Measurements from ENCODE around the gene KIAA1217. TPM values are rescaled to one million over a fixed set of nuclear protein-coding genes. Genes with fewer than 3 reads are reported as not detected.

Gene KIAA1217
- total RNA-seq, 1 donor from 2014 or later: 54.3 TPM

DNA sequence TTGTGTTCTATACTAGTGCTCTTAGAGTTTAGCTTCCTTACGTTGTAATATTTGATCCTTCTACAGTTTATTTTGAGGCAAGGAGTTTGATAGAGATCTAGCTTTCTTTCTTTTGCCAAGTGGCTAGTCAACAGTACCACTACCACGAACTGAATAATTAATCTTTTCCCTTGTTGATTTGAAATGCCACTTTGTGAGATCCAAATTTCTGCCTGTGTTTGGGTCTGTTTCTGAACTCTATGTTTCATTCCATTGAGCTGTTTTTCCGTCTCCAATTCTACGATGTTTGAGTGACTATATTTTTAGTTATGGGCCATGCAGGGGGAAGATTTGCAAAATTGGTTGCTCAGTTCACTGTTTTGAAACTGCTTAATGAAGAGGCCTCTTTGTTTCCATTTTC, 134.7 kb downstream of the KIAA1217 start:
- H3K4me3 ChIP-seq: no peak overlapping the region
- TF ChIP-seq, protein P1, sequence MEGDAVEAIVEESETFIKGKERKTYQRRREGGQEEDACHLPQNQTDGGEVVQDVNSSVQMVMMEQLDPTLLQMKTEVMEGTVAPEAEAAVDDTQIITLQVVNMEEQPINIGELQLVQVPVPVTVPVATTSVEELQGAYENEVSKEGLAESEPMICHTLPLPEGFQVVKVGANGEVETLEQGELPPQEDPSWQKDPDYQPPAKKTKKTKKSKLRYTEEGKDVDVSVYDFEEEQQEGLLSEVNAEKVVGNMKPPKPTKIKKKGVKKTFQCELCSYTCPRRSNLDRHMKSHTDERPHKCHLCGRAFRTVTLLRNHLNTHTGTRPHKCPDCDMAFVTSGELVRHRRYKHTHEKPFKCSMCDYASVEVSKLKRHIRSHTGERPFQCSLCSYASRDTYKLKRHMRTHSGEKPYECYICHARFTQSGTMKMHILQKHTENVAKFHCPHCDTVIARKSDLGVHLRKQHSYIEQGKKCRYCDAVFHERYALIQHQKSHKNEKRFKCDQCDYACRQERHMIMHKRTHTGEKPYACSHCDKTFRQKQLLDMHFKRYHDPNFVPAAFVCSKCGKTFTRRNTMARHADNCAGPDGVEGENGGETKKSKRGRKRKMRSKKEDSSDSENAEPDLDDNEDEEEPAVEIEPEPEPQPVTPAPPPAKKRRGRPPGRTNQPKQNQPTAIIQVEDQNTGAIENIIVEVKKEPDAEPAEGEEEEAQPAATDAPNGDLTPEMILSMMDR (IDR thresholded peaks at IDR 0.05): no peak
- TF ChIP-seq POLR2A (IDR thresholded peaks at IDR 0.05) (no peak), POLR2AphosphoS5 (IDR thresholded peaks at IDR 0.05; ENCODE audit: insufficient read depth in 1 of 2, low read depth in 1 of 2) (no peak)
- DNase-seq (ENCODE audit: extremely low spot score in 2 of 2): no peak
- H3K4me1 ChIP-seq: peaks cover 6% of the 10 kb centered on the region
- H3K36me3 ChIP-seq: no peaks in the 10 kb centered on the region
- intact Hi-C loops (cut with DNase I): no loop called here
- no peak overlapping the region for H3K27ac ChIP-seq
- no peaks in the 10 kb centered on the region for H3K27me3 ChIP-seq
- no peaks in the 10 kb centered on the region for H3K9me3 ChIP-seq

DNA sequence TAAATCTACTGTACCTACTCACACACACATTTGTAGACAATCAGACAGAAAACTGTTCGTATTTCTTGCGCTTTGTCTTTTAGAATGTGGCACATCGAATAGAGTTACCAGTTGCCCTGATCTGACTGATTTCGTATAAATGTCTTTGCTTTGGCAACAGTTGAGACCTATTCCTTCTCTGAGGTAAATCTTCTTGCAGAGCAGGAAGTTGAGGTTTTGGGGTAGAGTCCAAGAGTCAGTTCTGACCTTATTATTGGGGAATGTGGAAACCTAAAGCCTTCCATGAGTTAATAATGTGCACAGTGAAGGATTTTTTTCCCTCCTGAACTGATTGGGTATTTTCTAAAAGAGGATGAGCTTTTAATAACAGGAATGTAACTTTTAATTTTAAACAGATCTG, 135.3 kb downstream of the KIAA1217 start:
- H3K4me1 ChIP-seq: peaks cover 6% of the 10 kb centered on the region
- TF ChIP-seq, protein P1 (IDR thresholded peaks at IDR 0.05): no peak
- TF ChIP-seq POLR2A (IDR thresholded peaks at IDR 0.05): no peak
- peak in 1 of 2 donors; percentile 53 for TF ChIP-seq POLR2AphosphoS5 (IDR thresholded peaks at IDR 0.05; ENCODE audit: insufficient read depth in 1 of 2, low read depth in 1 of 2)
- no peak overlapping the region for H3K27ac ChIP-seq
- H3K27me3 ChIP-seq: no peaks in the 10 kb centered on the region
- intact Hi-C loops (cut with DNase I): no loop called here
- H3K36me3 ChIP-seq: no peaks in the 10 kb centered on the region
- H3K4me3 ChIP-seq: no peak overlapping the region
- H3K9me3 ChIP-seq: no peaks in the 10 kb centered on the region
- no peak for DNase-seq (ENCODE audit: extremely low spot score in 2 of 2)

DNA sequence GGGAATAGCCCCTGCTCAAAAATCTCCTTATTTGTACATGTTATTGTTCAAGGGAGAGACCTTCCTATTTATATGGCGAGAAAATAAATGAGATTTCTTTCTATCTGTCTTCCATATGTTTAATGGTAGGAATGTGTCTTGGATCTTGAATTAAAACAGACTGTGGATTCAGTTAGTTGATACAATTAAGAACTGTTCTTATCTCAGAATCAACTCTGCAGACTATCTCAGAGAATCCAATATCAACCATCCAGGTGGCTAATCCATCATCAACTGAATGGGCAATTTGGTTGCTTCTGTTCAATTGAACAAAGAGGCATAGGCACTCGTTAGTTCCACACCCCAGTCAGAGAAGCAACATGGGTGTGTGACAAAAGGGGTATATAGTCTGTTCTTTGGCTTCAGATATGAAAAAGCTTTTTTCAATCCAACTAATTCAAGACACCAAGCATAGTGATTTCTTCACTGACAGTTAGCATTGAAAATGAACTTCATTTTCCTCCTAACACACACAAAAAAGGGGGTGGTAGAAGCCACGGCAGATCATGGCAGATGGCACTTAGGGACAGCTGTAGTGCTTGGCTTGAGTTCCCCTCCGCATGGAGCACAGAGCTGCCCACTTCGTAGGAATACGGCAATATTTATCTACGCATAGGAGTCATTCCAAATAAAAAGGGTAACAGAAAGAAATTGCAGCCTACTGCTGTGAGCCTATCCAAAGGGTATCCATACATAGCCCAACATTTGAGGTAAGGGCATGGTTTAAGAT, 135.9 kb downstream of the KIAA1217 start:
- intact Hi-C loops (cut with DNase I): no loop called here
- TF ChIP-seq POLR2A (IDR thresholded peaks at IDR 0.05): no peak
- TF ChIP-seq, protein P1 (IDR thresholded peaks at IDR 0.05): no peak
- TF ChIP-seq POLR2AphosphoS5 (IDR thresholded peaks at IDR 0.05; ENCODE audit: insufficient read depth in 1 of 2, low read depth in 1 of 2): no peak
- Histone ChIP-seq H3K9me3 (no peaks in the 10 kb centered on the region), H3K4me1 (peaks cover 12% of the 10 kb centered on the region), H3K36me3 (no peaks in the 10 kb centered on the region), H3K27me3 (no peaks in the 10 kb centered on the region), H3K27ac (no peak overlapping the region), H3K4me3 (no peak overlapping the region)
- DNase-seq (ENCODE audit: extremely low spot score in 2 of 2): no peak

DNA sequence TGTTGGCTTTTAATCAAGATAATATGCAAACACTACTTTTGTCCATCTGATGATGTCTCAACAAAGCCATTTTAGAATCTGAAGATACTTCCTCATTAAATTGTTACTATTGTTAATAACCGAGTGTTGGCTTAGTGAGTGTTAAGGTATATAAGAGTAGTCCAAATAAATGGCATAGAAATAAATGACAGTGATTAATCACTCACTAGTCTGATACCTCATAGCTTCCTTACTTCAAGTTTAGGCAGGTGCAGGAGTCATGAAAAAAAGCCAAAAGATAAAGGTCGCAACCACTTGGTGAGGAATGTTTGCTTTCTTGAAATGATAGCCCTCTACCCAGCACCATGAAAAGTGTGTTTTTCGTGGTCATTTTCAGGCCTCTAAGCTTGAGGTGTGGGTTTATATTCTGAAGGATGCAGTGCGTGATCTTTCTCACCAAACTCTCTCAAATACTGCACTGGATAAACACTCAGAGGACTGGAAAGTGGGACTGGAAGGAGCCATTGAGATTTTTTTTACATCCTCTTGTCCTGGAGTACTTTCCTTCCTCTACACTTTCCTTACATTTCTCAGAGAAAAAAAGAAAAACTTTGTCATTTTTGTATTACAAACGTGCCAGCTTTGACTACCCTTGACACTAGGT, 138.1 kb downstream of the KIAA1217 start:
- TF ChIP-seq POLR2A (IDR thresholded peaks at IDR 0.05): no peak
- TF ChIP-seq, protein P1 (IDR thresholded peaks at IDR 0.05): no peak
- no peak for TF ChIP-seq POLR2AphosphoS5 (IDR thresholded peaks at IDR 0.05; ENCODE audit: insufficient read depth in 1 of 2, low read depth in 1 of 2)
- Histone ChIP-seq H3K9me3 (no peaks in the 10 kb centered on the region), H3K27me3 (no peaks in the 10 kb centered on the region), H3K27ac (no peak overlapping the region), H3K36me3 (no peaks in the 10 kb centered on the region), H3K4me1 (peaks cover 18% of the 10 kb centered on the region), H3K4me3 (no peak overlapping the region)
- DNase-seq (ENCODE audit: extremely low spot score in 2 of 2): no peak
- intact Hi-C loops (cut with DNase I): no loop called here
